ENCODE data around the gene WDR43.

DNA sequence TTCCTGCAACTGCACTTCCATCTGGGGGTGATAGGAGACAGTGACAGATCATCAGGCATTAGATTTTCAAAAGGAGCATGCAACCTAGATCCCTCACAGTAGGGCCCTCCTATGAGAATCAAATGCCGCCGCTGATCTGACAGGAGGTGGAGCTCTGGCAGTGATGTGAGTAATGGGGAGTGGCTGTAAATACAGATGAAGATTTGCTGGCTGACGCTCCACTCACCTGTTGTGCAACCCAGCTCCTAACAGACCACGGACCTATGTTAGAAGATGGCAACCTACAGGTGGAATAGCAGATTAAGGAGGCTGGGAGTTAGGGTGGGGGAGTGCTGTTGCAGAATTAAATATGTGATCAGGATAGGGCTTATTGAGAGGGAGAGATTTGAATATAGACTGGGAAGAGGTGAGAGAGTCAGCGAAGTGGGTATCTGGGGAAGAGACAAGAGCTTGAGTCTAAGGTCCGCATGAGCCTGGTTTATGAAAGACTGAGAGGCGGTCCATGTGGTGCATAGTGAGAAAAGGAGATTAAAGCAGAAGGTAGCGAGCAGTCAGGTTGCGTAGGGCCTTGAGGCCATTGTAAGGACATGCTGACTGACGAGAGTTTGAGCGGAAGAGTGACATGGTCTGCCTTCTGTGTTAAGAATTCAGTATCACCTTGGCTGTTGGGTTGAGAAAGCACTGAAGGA lies 55.3 kb downstream of the WDR43 start:
- TF ChIP-seq, protein P1, sequence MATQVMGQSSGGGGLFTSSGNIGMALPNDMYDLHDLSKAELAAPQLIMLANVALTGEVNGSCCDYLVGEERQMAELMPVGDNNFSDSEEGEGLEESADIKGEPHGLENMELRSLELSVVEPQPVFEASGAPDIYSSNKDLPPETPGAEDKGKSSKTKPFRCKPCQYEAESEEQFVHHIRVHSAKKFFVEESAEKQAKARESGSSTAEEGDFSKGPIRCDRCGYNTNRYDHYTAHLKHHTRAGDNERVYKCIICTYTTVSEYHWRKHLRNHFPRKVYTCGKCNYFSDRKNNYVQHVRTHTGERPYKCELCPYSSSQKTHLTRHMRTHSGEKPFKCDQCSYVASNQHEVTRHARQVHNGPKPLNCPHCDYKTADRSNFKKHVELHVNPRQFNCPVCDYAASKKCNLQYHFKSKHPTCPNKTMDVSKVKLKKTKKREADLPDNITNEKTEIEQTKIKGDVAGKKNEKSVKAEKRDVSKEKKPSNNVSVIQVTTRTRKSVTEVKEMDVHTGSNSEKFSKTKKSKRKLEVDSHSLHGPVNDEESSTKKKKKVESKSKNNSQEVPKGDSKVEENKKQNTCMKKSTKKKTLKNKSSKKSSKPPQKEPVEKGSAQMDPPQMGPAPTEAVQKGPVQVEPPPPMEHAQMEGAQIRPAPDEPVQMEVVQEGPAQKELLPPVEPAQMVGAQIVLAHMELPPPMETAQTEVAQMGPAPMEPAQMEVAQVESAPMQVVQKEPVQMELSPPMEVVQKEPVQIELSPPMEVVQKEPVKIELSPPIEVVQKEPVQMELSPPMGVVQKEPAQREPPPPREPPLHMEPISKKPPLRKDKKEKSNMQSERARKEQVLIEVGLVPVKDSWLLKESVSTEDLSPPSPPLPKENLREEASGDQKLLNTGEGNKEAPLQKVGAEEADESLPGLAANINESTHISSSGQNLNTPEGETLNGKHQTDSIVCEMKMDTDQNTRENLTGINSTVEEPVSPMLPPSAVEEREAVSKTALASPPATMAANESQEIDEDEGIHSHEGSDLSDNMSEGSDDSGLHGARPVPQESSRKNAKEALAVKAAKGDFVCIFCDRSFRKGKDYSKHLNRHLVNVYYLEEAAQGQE (IDR thresholded peaks at IDR 0.05; ENCODE audit: borderline replicate concordance) = no peak
- TF ChIP-seq POLR2AphosphoS5 (IDR thresholded peaks at IDR 0.05) = no peak
